ENCODE measurements around the gene OSBPL10. TPM values are rescaled to one million over a fixed set of nuclear protein-coding genes. Genes with fewer than 3 reads are reported as not detected.

Gene OSBPL10
- total RNA-seq, 4 donors from 2014 or later: 30.0 to 49.7 (median 43.7) TPM

DNA sequence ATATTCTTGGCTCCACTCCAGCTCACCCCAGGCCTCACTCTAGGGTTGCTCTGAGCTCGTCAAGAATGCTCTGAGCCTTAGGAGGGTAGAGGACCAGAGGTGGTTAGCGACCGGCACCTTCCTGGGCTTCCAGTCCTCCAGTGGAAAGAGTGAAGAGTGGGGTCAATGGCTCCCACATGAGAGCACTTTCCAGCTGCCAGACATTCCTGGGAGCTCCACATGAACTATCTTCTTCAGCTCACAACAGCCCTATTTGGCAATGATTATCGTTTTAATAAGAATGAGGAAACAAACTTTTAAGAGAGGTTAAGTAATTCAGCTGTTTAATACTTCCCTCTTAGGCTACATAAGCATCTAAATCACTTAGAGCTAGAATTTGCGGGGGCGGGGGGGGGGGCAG is 309.1 kb downstream of the OSBPL10 start:
- peaks cover 4 to 6% of the 10 kb centered on the region in 2 donors for H3K4me1 ChIP-seq
- peak overlapping the region in 1 of 2 donors; percentile 44 for H3K27ac ChIP-seq
- intact Hi-C loops (cut with DNase I; ENCODE audit: low total_unique reads): no loop called here
- no peaks in the 10 kb centered on the region for H3K27me3 ChIP-seq
- peak in 1 of 2 donors; percentile 27 for DNase-seq
- no peaks in the 10 kb centered on the region for H3K36me3 ChIP-seq
- H3K9me3 ChIP-seq: no peaks in the 10 kb centered on the region
- TF ChIP-seq, protein P1, sequence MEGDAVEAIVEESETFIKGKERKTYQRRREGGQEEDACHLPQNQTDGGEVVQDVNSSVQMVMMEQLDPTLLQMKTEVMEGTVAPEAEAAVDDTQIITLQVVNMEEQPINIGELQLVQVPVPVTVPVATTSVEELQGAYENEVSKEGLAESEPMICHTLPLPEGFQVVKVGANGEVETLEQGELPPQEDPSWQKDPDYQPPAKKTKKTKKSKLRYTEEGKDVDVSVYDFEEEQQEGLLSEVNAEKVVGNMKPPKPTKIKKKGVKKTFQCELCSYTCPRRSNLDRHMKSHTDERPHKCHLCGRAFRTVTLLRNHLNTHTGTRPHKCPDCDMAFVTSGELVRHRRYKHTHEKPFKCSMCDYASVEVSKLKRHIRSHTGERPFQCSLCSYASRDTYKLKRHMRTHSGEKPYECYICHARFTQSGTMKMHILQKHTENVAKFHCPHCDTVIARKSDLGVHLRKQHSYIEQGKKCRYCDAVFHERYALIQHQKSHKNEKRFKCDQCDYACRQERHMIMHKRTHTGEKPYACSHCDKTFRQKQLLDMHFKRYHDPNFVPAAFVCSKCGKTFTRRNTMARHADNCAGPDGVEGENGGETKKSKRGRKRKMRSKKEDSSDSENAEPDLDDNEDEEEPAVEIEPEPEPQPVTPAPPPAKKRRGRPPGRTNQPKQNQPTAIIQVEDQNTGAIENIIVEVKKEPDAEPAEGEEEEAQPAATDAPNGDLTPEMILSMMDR (IDR thresholded peaks at IDR 0.05): no peak
- no peak for TF ChIP-seq POLR2A (IDR thresholded peaks at IDR 0.05)
- H3K4me3 ChIP-seq: no peak overlapping the region

DNA sequence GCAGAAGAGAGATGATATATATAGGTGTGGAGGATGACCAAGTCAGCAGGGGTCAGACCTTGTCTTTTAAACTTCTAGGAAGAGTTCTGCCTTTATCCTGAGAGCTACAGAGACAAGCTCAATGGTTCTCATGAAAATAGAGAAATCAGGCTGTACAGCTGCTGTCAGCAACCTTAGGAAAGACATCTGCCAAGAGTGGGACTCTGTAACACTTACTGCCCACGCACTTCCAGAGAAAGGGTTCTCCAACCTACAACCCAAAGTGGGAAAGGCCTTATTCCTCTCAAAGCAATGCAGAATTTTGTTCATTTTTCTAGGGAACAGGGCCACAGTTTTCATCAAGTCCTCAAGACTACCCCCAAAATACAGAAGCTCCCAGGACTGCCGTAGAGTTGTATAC is 309.6 kb downstream of the OSBPL10 start:
- H3K4me3 ChIP-seq: no peak overlapping the region
- H3K27ac ChIP-seq: no peak overlapping the region
- no peaks in the 10 kb centered on the region for H3K27me3 ChIP-seq
- TF ChIP-seq, protein P1 (IDR thresholded peaks at IDR 0.05): no peak
- no peak for TF ChIP-seq POLR2A (IDR thresholded peaks at IDR 0.05)
- H3K4me1 ChIP-seq: peaks cover 4 to 6% of the 10 kb centered on the region in 2 donors
- no peak for DNase-seq
- intact Hi-C loops (cut with DNase I; ENCODE audit: low total_unique reads): no loop called here
- H3K36me3 ChIP-seq: no peaks in the 10 kb centered on the region
- no peaks in the 10 kb centered on the region for H3K9me3 ChIP-seq

DNA sequence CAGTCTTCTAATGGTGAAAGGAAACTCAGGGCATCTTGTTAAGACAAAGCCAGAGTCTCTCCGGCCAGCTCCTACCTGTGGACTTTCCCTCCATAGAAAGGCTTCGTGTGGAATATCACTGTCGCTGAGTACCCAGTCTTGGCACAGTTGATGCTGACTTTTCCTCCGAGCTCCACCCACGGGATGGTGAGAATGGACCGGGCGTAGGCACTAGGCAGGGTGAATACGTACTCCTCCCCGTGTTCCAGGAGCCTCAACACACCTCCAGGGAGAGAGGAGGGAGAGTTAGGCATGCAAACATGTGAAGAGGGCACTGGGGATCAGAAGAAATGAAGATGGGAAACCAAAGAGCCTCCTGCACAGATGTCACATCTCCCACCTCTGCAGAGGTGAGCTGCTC is 310.3 kb downstream of the OSBPL10 start:
- no peak for TF ChIP-seq POLR2A (IDR thresholded peaks at IDR 0.05)
- TF ChIP-seq, protein P1 (IDR thresholded peaks at IDR 0.05): no peak
- intact Hi-C loops (cut with DNase I; ENCODE audit: low total_unique reads): no loop called here
- DNase-seq: no peak
- H3K27ac ChIP-seq: no peak overlapping the region
- H3K9me3 ChIP-seq: no peaks in the 10 kb centered on the region
- no peaks in the 10 kb centered on the region for H3K36me3 ChIP-seq
- no peaks in the 10 kb centered on the region for H3K27me3 ChIP-seq
- H3K4me3 ChIP-seq: no peak overlapping the region
- peaks cover 4 to 6% of the 10 kb centered on the region in 2 donors for H3K4me1 ChIP-seq

DNA sequence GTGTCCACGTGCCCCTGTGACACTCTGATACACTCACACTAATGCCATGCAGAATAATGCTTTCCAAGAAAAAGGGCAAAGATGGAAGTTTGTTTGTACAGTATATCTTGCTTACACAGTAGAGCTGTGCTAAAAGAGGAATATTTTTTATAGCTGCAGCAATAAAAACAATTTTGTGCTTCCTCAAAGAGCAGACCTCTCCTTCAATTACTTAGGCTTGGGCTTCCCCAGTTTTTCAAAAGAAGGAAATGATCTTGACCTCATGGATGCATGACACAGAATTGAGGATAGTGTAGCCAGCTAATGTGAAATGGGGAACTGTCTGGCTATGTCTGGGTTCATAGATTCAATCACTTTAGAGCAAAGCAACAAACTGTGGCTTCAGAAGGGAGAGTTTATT is 310.9 kb downstream of the OSBPL10 start:
- TF ChIP-seq, protein P1 (IDR thresholded peaks at IDR 0.05): no peak
- Histone ChIP-seq H3K27me3 (no peaks in the 10 kb centered on the region), H3K9me3 (no peaks in the 10 kb centered on the region), H3K4me3 (no peak overlapping the region), H3K27ac (no peak overlapping the region), H3K36me3 (no peaks in the 10 kb centered on the region), H3K4me1 (peaks cover 4 to 6% of the 10 kb centered on the region in 2 donors)
- intact Hi-C loops (cut with DNase I; ENCODE audit: low total_unique reads): no loop called here
- no peak for DNase-seq

DNA sequence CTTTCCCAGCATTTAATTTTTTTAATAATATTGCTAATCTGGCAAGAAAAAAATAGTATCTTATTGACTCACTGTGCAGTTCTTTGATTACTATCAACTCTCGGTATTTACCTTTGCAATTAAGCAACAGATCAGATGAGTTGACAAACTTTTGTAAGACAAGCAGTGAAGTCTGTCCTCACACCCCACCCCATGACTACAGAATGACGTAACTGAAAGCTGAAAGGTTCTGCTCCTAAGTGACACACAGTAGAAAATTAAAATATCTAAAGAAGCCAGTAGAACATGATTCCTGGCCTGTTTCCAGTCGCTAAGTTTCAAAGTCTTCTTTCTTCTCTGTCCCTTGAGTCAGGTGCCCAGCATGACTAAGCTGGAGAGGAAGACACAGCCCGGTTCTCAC is 312.8 kb downstream of the OSBPL10 start:
- Histone ChIP-seq H3K27ac (no peak overlapping the region), H3K36me3 (no peaks in the 10 kb centered on the region), H3K27me3 (no peaks in the 10 kb centered on the region), H3K9me3 (no peaks in the 10 kb centered on the region), H3K4me1 (peaks cover 4 to 6% of the 10 kb centered on the region in 2 donors), H3K4me3 (no peak overlapping the region)
- DNase-seq: no peak
- TF ChIP-seq POLR2A (IDR thresholded peaks at IDR 0.05): no peak
- TF ChIP-seq, protein P1 (IDR thresholded peaks at IDR 0.05): no peak
- intact Hi-C loops (cut with DNase I; ENCODE audit: low total_unique reads): no loop called here
